HEK293 (cell line): Measurements from ENCODE around the gene IARS1.

Source experiments
- ZNF274 ChIP-seq, 2 experiments: fragments of 200-500 bp in 1 of 2; fragments of 450-650 bp in 1 of 2; sonication (Bioruptor generic) in 1 of 2; formaldehyde crosslinking in 1 of 2; IDR thresholded peaks; 2 replicates each; pipeline versions ENCODE4 v1.5.1 to v1.6.1; 2014 to 2016; ENCODE audit warnings: borderline replicate concordance in 1 of 2, inconsistent platforms in 1 of 2, low read length in 1 of 2, missing biosample characterization in 1 of 2, missing genetic modification characterization in 1 of 2
- TF ChIP-seq, protein P1 (sequence below): fragments of 450-650 bp; formaldehyde crosslinking; IDR thresholded peaks from 2 replicates; pipeline ENCODE4 v1.5.1; 2016; ENCODE audit warnings: missing biosample characterization, missing genetic modification characterization

DNA sequence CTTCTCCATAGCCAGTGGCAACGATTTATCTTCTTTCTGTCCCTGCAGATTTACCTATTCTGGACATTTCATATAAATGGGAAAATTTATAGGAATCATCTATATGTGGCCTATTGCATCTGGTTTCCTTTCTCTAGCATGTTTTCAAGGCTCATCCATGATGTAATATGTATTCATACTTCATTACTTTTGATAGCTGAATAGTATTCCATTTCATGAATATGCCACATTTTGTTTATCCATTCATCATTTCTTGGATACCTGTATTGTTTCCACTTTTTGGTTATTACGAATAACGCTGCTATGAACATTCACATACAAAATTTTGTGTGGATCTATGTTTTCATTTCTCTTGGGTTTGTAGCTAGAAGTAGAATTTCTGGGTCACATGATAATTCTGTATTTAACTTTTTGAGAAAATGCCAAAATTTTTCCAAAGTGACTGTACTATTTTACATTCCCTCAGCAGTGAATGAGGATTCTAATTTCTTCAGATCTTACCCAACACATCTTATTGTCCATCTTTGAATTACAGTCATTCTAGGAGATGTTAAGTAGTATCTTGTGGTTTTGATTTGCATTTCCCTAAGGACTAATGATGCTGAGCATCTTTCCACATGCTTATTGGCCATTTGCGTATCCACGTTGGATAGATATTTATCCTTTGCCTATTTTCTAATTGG lies 3.6 kb downstream of the IARS1 start:
- TF ChIP-seq ZNF274 (IDR thresholded peaks at IDR 0.05; ENCODE audit: low read length): no peak
- TF ChIP-seq ZNF274 (tag by site-specific recombination; IDR thresholded peaks at IDR 0.05; ENCODE audit: borderline replicate concordance): no peak
- TF ChIP-seq, protein P1, sequence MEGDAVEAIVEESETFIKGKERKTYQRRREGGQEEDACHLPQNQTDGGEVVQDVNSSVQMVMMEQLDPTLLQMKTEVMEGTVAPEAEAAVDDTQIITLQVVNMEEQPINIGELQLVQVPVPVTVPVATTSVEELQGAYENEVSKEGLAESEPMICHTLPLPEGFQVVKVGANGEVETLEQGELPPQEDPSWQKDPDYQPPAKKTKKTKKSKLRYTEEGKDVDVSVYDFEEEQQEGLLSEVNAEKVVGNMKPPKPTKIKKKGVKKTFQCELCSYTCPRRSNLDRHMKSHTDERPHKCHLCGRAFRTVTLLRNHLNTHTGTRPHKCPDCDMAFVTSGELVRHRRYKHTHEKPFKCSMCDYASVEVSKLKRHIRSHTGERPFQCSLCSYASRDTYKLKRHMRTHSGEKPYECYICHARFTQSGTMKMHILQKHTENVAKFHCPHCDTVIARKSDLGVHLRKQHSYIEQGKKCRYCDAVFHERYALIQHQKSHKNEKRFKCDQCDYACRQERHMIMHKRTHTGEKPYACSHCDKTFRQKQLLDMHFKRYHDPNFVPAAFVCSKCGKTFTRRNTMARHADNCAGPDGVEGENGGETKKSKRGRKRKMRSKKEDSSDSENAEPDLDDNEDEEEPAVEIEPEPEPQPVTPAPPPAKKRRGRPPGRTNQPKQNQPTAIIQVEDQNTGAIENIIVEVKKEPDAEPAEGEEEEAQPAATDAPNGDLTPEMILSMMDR: no peak
